Hepatocyte (in vitro differentiated cells): Measurements from ENCODE around the gene SMARCD3.

Source experiments
- EZH2 ChIP-seq: fragments of 200-600 bp; sonication (generic); IDR thresholded peaks from 2 replicates; pipeline ENCODE4 v1.6.1; 2016; ENCODE audit warnings: antibody characterized with exemption, mild to moderate bottlenecking, borderline replicate concordance
- EZH2phosphoT487 ChIP-seq: fragments of 200-600 bp; sonication (generic); IDR thresholded peaks from one replicate; pipeline ENCODE4 v1.6.1; 2018; ENCODE audit warnings: antibody characterized with exemption, mild to moderate bottlenecking, low read depth, moderate library complexity; ENCODE audit not compliant: unreplicated experiment, severe bottlenecking
- TF ChIP-seq, protein P1 (sequence below): fragments of 200-600 bp; sonication (generic); IDR thresholded peaks from 2 replicates; pipeline ENCODE4 v1.5.1; 2016; ENCODE audit warnings: antibody characterized with exemption, mild to moderate bottlenecking; ENCODE audit not compliant: poor library complexity

DNA sequence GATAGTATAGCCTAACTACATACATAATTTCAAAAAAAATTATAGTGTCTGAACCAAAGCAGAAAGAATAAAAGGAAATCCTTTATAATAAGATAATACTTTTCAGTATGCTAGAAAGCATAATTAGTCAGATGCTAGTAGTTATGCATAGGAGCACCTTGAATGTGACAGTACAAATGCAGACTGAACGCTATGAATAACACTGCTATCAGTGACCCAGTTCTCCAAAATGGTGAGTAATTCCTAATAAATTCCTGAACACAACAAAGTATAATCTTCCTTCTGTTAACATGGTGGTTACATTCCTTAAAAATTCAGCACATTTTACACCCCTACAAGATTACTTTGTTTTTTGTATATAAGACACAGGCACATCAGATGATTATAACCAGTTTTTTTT is 17.4 kb downstream of the SMARCD3 start:
- TF ChIP-seq, protein P1, sequence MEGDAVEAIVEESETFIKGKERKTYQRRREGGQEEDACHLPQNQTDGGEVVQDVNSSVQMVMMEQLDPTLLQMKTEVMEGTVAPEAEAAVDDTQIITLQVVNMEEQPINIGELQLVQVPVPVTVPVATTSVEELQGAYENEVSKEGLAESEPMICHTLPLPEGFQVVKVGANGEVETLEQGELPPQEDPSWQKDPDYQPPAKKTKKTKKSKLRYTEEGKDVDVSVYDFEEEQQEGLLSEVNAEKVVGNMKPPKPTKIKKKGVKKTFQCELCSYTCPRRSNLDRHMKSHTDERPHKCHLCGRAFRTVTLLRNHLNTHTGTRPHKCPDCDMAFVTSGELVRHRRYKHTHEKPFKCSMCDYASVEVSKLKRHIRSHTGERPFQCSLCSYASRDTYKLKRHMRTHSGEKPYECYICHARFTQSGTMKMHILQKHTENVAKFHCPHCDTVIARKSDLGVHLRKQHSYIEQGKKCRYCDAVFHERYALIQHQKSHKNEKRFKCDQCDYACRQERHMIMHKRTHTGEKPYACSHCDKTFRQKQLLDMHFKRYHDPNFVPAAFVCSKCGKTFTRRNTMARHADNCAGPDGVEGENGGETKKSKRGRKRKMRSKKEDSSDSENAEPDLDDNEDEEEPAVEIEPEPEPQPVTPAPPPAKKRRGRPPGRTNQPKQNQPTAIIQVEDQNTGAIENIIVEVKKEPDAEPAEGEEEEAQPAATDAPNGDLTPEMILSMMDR, result no peak
- TF ChIP-seq EZH2 (no peak), EZH2phosphoT487 (no peak)
